ENCODE measurements around the gene CIRBP. TPM values are rescaled to one million over a fixed set of nuclear protein-coding genes. Genes with fewer than 3 reads are reported as not detected.
A peak's percentile ranks its signal among the peaks of the same experiment; 100 is the strongest.

Gene CIRBP
- total RNA-seq, 3 donors from 2014 or later (not counting 1 experiment from before 2014, with no cell fraction given), result 410 to 454 (median 440) TPM

DNA sequence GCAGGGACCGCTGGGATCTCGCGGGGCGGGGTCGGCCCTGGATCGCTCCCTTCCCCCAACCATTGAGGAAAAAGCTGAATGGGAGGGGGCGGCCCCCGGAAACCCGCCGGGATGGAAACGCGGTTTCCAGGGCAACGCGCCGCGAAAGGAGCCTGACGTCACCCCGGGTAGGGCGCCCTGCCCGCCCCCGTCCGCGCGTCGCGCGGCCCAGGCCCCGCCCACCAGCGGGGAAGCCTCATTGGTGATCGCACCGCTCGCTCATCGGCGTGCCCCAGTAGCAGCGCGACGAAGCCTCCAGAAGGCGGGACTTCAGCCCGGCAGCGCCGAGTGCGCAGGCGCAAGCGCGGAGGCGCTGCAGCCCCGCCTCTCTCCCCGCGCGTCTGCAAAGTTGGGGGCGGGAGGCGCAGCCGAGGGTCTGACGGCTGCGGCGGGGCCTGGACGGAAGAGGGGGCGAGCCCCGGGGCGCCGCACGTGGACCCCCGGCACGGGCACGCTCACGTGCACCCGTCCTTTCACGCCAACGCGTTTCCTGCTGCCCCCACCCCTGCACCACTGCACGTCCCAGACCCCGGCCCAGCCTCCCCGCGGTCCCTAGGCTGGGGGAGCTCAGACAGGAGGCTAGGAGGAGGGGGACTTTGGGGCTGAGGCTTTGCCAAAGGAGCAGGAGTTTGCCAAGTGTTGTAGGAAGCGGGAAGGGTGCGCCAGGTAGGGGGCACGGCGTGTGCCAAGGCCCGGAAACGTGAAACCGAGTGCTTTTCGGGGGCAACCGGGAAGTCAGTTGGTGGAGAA is 8.2 kb upstream of the CIRBP start:
- Histone ChIP-seq H3K4me3 (ENCODE audit: low read length) (peak overlapping the region; percentile 91), H3K4me1 (ENCODE audit: control insufficient read depth, insufficient read depth, low read length) (peaks cover 94% of the 10 kb centered on the region), H3K9me3 (ENCODE audit: control insufficient read depth, insufficient read depth, low read length) (no peaks in the 10 kb centered on the region), H3K27ac (ENCODE audit: low read length) (peak overlapping the region; percentile 100), H3K27me3 (ENCODE audit: control insufficient read depth, insufficient read depth, low read length) (no peaks in the 10 kb centered on the region), H3K36me3 (ENCODE audit: control insufficient read depth, insufficient read depth, low read length) (peaks cover 23% of the 10 kb centered on the region)
- DNase-seq (peak; percentile 96 to 99), ATAC-seq (peak; percentile 71 to 93 (median 80))
- Mint-ChIP-seq H3K9me3 (no peaks in the 10 kb centered on the region), H3K27ac (peak overlapping the region; percentile 97 to 100), H3K4me1 (peaks cover 37 to 62% of the 10 kb centered on the region in 2 donors), H3K4me3 (peak overlapping the region; percentile 90), H3K36me3 (no peaks in the 10 kb centered on the region), H3K27me3 (ENCODE audit: low read depth in 2 of 2) (no peaks in the 10 kb centered on the region)
- TF ChIP-seq, protein P1, sequence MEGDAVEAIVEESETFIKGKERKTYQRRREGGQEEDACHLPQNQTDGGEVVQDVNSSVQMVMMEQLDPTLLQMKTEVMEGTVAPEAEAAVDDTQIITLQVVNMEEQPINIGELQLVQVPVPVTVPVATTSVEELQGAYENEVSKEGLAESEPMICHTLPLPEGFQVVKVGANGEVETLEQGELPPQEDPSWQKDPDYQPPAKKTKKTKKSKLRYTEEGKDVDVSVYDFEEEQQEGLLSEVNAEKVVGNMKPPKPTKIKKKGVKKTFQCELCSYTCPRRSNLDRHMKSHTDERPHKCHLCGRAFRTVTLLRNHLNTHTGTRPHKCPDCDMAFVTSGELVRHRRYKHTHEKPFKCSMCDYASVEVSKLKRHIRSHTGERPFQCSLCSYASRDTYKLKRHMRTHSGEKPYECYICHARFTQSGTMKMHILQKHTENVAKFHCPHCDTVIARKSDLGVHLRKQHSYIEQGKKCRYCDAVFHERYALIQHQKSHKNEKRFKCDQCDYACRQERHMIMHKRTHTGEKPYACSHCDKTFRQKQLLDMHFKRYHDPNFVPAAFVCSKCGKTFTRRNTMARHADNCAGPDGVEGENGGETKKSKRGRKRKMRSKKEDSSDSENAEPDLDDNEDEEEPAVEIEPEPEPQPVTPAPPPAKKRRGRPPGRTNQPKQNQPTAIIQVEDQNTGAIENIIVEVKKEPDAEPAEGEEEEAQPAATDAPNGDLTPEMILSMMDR (IDR thresholded peaks at IDR 0.05), result no peak
- intact Hi-C loops (cut with micrococcal nuclease), result no loop called here
- under 1% methylated on average over 81 of the region's 83 CpGs for WGBS (ENCODE audit: insufficient coverage)

DNA sequence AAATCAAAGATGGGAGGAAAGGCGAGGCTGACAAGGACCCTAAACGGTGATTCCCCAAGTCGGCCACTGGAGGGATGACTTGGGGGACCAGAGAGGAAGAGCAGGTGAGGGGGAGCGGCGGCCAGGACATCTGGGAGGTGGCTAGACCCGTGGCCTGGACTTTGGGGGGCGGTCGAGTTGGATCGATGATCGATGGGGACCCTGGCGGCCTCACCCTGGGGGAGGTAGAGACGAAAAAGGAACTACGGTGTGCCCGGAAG is 7.7 kb upstream of the CIRBP start:
- Mint-ChIP-seq H3K4me1 (peaks cover 37 to 64% of the 10 kb centered on the region in 2 donors), H3K4me3 (peak overlapping the region; percentile 90), H3K27me3 (ENCODE audit: low read depth in 2 of 2) (no peaks in the 10 kb centered on the region), H3K27ac (peak overlapping the region; percentile 97 to 100), H3K9me3 (no peaks in the 10 kb centered on the region), H3K36me3 (no peaks in the 10 kb centered on the region)
- DNase-seq (no peak), ATAC-seq (no peak)
- 1% methylated on average over 14 of the region's 14 CpGs for WGBS (ENCODE audit: insufficient coverage)
- intact Hi-C loops (cut with micrococcal nuclease), result no loop called here
- H3K36me3 ChIP-seq (ENCODE audit: control insufficient read depth, insufficient read depth, low read length), result peaks cover 19% of the 10 kb centered on the region
- peak overlapping the region; percentile 100 for H3K27ac ChIP-seq (ENCODE audit: low read length)
- H3K4me1 ChIP-seq (ENCODE audit: control insufficient read depth, insufficient read depth, low read length), result peaks cover 91% of the 10 kb centered on the region
- TF ChIP-seq, protein P1 (IDR thresholded peaks at IDR 0.05), result no peak
- no peaks in the 10 kb centered on the region for H3K9me3 ChIP-seq (ENCODE audit: control insufficient read depth, insufficient read depth, low read length)
- H3K27me3 ChIP-seq (ENCODE audit: control insufficient read depth, insufficient read depth, low read length), result no peaks in the 10 kb centered on the region
- peak overlapping the region; percentile 91 for H3K4me3 ChIP-seq (ENCODE audit: low read length)

DNA sequence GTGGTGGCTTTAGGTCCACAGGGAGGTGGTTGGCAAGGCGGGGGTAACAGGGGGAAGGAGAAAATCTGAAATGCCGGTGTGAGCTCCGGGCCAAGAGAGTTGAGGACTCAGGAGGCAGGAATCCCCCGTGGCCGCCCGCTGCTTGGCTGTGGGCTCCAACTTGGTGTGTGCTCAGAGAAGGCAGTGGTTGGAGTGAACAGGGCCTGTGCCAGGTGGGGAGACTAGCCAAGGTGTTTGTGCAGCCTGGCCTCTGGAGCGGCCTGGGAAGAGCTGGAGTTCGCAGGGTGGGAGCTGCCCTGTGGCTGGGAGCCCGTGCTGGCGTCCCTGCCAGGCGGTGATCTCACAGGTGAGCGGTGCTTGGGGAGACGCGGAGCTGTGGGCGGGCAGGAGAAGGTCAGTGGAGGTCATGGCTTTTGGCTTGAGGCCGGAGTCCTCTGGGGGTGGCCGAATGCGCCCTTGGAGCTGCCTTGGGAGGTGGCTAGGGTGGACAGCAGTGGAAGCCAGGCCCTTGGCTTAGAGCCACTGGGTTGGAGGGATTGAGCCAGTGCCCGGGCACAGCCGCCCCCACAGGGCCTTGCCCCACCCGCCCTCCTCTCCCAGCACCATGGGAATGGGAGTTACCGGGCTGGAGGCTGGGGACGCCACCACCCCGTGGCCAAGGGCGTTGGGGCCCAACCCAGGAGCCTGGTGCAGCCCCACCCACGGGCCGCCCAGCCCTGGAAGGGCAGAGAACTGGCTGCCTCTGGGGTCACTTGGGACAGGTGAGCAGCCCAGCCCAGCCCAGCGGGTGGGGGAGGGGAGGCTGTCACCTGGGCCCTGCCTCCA is 7.1 kb upstream of the CIRBP start:
- H3K27ac Mint-ChIP-seq, result peak overlapping the region; percentile 97 to 100
- H3K4me1 Mint-ChIP-seq, result peaks cover 37 to 65% of the 10 kb centered on the region in 2 donors
- DNase-seq (peak in 1 of 2 donors; percentile 82), ATAC-seq (no peak)
- H3K36me3 Mint-ChIP-seq, result no peaks in the 10 kb centered on the region
- Histone ChIP-seq H3K4me3 (ENCODE audit: low read length) (peak overlapping the region; percentile 91), H3K4me1 (ENCODE audit: control insufficient read depth, insufficient read depth, low read length) (peaks cover 87% of the 10 kb centered on the region), H3K36me3 (ENCODE audit: control insufficient read depth, insufficient read depth, low read length) (peaks cover 14% of the 10 kb centered on the region), H3K27me3 (ENCODE audit: control insufficient read depth, insufficient read depth, low read length) (no peaks in the 10 kb centered on the region), H3K9me3 (ENCODE audit: control insufficient read depth, insufficient read depth, low read length) (no peaks in the 10 kb centered on the region), H3K27ac (ENCODE audit: low read length) (peak overlapping the region; percentile 100)
- H3K4me3 Mint-ChIP-seq, result peak overlapping the region; percentile 90
- intact Hi-C loops (cut with micrococcal nuclease), result no loop called here
- H3K27me3 Mint-ChIP-seq (ENCODE audit: low read depth in 2 of 2), result no peaks in the 10 kb centered on the region
- TF ChIP-seq, protein P1 (IDR thresholded peaks at IDR 0.05), result no peak
- 40% methylated on average over 27 of the region's 28 CpGs for WGBS (ENCODE audit: insufficient coverage)
- H3K9me3 Mint-ChIP-seq, result no peaks in the 10 kb centered on the region
